Tibial nerve (tissue), 4 donors: Measurements from ENCODE around the gene RIMS4. TPM values are rescaled to one million over a fixed set of nuclear protein-coding genes. Genes with fewer than 3 reads are reported as not detected.

Experiments used
- DNase-seq, 2 donors: peaks; one replicate each; pipeline ENCODE4 v3.0.0-alpha.2; 2019; ENCODE audit warnings: low spot score in 2 of 2
- H3K27ac ChIP-seq, 4 donors: fragments of 200-600 bp; sonication (generic) in 3 of 4; one replicate each; pipeline ENCODE4 v1.5.1; 2017 to 2019; ENCODE audit warnings: mild to moderate bottlenecking in 1 of 4
- H3K27me3 ChIP-seq, 2 donors: fragments of 200-600 bp; sonication (generic) in 1 of 2; one replicate each; pipeline versions ENCODE4 v1.5.1 to v1.6.0; 2017 to 2019
- H3K36me3 ChIP-seq, 3 donors: fragments of 200-600 bp; sonication (generic); one replicate each; pipeline ENCODE4 v1.5.1; 2018 to 2019
- H3K4me1 ChIP-seq, 4 donors: fragments of 200-600 bp; sonication (generic) in 3 of 4; one replicate each; pipeline ENCODE4 v1.5.1; 2017 to 2019
- H3K4me3 ChIP-seq, 4 donors: fragments of 200-600 bp; sonication (generic) in 3 of 4; one replicate each; pipeline ENCODE4 v1.5.1; 2017 to 2019; ENCODE audit warnings: mild to moderate bottlenecking in 1 of 4, moderate library complexity in 1 of 4
- H3K9me3 ChIP-seq, 4 donors: fragments of 200-600 bp; sonication (generic) in 3 of 4; one replicate each; pipeline ENCODE4 v1.5.1; 2017 to 2019
- EP300 ChIP-seq, 2 donors: sonication (generic); formaldehyde crosslinking; IDR thresholded peaks; one replicate each; pipeline ENCODE4 v1.6.1; 2017; ENCODE audit warnings: antibody characterized with exemption in 2 of 2, mild to moderate bottlenecking in 1 of 2
- POLR2A ChIP-seq, 2 donors: fragments of 450-650 bp; IDR thresholded peaks; one replicate each; pipeline ENCODE4 v1.6.1; 2017; ENCODE audit warnings: antibody characterized with exemption in 2 of 2, mild to moderate bottlenecking in 2 of 2, moderate library complexity in 2 of 2
- WGBS, 2 donors: methylation state at CpG; one replicate each; pipeline ENCODE4 v1.1.5; 2018; 5-methylcytosine and 5-hydroxymethylcytosine counted together
- total RNA-seq, 4 donors: library from RNA; depleted of rRNA; stranded (reverse); fragments of >200 nt; gene quantifications; one replicate each; pipeline ENCODE4 v1.1.0, GENCODE V29; 2016
- TF ChIP-seq, protein P1 (sequence below), 5 experiments: fragments of 200-600 bp in 3 of 5; fragments of 450-650 bp in 2 of 5; sonication (generic) in 3 of 5; IDR thresholded peaks; one replicate each; pipeline ENCODE4 v1.5.1; 2016 to 2019; ENCODE audit warnings: antibody characterized with exemption in 5 of 5, mild to moderate bottlenecking in 3 of 5, moderate library complexity in 2 of 5

The RIMS4 gene
- total RNA-seq, 4 donors from 2014 or later = 0.21 to 4.7 (median 1.7) TPM

DNA sequence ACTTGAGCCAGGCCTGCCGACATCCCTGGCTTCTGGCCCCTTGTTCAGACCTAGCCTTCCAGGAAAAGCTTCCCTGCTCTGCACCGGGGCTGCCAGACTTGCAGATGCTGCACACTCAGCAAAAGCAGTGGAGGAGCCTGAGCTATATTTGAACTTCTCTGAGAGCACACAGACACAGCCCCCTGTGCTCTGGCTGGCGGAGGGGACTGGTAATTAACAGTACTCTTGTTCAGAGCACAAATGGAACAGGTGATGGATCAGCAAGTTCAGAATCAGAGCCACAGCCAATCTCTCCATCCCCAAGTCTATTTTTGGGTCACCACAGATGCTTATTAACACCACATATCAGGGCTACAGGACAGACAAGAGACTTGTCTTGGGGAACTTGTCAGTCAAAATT is 27.6 kb upstream of the RIMS4 start:
- TF ChIP-seq, protein P1, sequence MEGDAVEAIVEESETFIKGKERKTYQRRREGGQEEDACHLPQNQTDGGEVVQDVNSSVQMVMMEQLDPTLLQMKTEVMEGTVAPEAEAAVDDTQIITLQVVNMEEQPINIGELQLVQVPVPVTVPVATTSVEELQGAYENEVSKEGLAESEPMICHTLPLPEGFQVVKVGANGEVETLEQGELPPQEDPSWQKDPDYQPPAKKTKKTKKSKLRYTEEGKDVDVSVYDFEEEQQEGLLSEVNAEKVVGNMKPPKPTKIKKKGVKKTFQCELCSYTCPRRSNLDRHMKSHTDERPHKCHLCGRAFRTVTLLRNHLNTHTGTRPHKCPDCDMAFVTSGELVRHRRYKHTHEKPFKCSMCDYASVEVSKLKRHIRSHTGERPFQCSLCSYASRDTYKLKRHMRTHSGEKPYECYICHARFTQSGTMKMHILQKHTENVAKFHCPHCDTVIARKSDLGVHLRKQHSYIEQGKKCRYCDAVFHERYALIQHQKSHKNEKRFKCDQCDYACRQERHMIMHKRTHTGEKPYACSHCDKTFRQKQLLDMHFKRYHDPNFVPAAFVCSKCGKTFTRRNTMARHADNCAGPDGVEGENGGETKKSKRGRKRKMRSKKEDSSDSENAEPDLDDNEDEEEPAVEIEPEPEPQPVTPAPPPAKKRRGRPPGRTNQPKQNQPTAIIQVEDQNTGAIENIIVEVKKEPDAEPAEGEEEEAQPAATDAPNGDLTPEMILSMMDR (IDR thresholded peaks at IDR 0.05) = no peak
- TF ChIP-seq POLR2A (IDR thresholded peaks at IDR 0.05) (no peak), EP300 (IDR thresholded peaks at IDR 0.05) (no peak)
- 59 to 67% methylated on average over 3 of the region's 3 CpGs for WGBS, 2 donors
- no peak for DNase-seq
- Histone ChIP-seq H3K27ac (no peak overlapping the region), H3K36me3 (no peaks in the 10 kb centered on the region), H3K27me3 (no peaks in the 10 kb centered on the region), H3K4me1 (no peaks in the 10 kb centered on the region), H3K9me3 (peaks cover 0 to 17% (median 0%) of the 10 kb centered on the region in 4 donors), H3K4me3 (no peak overlapping the region)

DNA sequence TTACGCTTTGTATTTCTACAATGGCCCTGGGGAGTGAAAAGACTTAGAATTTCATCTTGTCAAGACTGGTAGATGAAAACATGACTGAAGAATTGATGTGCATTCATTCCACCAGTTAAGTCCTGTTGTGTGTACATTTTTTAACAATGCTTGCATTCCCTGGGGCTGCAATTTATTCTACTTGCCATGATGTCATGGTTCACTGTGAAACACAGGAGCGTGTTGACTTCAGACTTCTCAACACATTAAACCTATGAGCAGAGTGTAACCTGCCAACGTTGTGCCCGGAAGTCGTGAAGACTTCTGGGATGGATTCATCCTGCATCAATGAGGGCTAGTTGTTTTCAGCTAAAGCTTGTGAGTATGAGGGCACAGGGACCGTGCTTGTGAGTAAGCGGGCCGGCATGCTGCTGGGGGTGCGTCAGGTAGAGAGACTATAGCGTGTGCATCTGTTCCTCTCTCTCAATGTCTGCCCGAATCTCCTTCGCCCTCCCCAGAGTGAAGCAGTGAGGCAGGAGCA is 26.3 kb upstream of the RIMS4 start:
- Histone ChIP-seq H3K9me3 (peaks cover 0 to 18% (median 0%) of the 10 kb centered on the region in 4 donors), H3K27ac (no peak overlapping the region), H3K4me1 (no peaks in the 10 kb centered on the region), H3K4me3 (no peak overlapping the region), H3K36me3 (no peaks in the 10 kb centered on the region), H3K27me3 (no peaks in the 10 kb centered on the region)
- TF ChIP-seq, protein P1 (IDR thresholded peaks at IDR 0.05) = no peak
- TF ChIP-seq POLR2A (IDR thresholded peaks at IDR 0.05) = no peak
- no peak for TF ChIP-seq EP300 (IDR thresholded peaks at IDR 0.05)
- DNase-seq = no peak
- 86 to 87% methylated on average over 12 of the region's 12 CpGs for WGBS, 2 donors

- H3K4me3 ChIP-seq = no peak overlapping the region
- peaks cover 0 to 23% (median 0%) of the 10 kb centered on the region in 4 donors for H3K9me3 ChIP-seq
- no peaks in the 10 kb centered on the region for H3K27me3 ChIP-seq
- no peaks in the 10 kb centered on the region for H3K4me1 ChIP-seq
- H3K36me3 ChIP-seq = no peaks in the 10 kb centered on the region
- TF ChIP-seq POLR2A (IDR thresholded peaks at IDR 0.05) (no peak), EP300 (IDR thresholded peaks at IDR 0.05) (no peak)
- TF ChIP-seq, protein P1 (IDR thresholded peaks at IDR 0.05) = no peak
- H3K27ac ChIP-seq = no peak overlapping the region
- WGBS, 2 donors = 59 to 62% methylated on average over 7 of the region's 7 CpGs
- no peak for DNase-seq
These were observed 25.4 kb upstream of the RIMS4 start for GRCh38 chr20:44835661-44836221.

DNA sequence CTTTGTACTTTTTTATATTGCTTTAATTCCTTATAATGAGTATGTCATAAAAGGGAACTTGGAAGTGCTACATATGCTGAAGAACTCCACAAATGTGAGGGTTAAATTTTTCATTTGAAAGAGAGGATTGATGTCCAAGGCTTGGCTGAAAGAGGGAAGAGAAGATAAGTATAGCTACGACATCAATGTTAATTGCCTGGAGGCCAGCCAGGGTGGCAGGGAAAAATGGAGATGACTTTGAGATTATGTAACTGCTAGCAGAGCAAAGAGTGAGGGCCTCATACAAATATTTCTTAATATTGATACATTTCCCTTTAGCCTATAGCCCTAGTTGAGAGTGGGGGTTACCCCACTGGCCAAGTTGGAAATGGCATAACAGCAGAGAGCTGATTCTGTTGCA is 24.8 kb upstream of the RIMS4 start:
- Histone ChIP-seq H3K36me3 (no peaks in the 10 kb centered on the region), H3K27me3 (no peaks in the 10 kb centered on the region)
- 9 to 24% methylated on average over 1 of the region's 1 CpG for WGBS, 2 donors

DNA sequence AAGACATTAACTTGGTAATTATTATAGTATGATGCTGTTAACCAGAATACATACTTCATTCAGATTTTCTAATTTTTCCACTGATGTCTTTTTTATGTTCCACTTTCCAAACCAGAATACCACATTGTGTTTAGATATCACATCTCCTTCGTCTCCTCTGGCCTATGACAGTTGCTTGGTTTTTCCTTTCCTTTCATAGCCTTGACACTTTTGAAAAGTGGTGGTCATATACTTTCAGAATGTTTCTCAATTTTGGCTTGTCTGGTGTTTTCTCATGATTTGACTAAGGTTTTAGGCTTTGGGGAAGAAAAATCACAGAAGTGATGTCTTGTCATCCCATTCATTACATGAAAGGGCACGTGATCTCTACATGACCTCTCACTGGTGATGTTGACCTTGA is 24.3 kb upstream of the RIMS4 start:
- Histone ChIP-seq H3K4me3 (no peak overlapping the region), H3K27ac (no peak overlapping the region), H3K36me3 (no peaks in the 10 kb centered on the region), H3K9me3 (peaks cover 0 to 30% (median 0%) of the 10 kb centered on the region in 4 donors), H3K4me1 (no peaks in the 10 kb centered on the region), H3K27me3 (peaks cover 0 to 4% of the 10 kb centered on the region in 2 donors)
- WGBS, 2 donors = 48 to 58% methylated on average over 2 of the region's 2 CpGs
- TF ChIP-seq POLR2A (IDR thresholded peaks at IDR 0.05) (no peak), EP300 (IDR thresholded peaks at IDR 0.05) (no peak)
- TF ChIP-seq, protein P1 (IDR thresholded peaks at IDR 0.05) = no peak
- no peak for DNase-seq

More for the DNA sequence above, 24.8 kb upstream of the RIMS4 start:
- TF ChIP-seq, protein P1 (IDR thresholded peaks at IDR 0.05) = no peak
- no peak for TF ChIP-seq POLR2A (IDR thresholded peaks at IDR 0.05)
- TF ChIP-seq EP300 (IDR thresholded peaks at IDR 0.05) = no peak
- no peak overlapping the region for H3K27ac ChIP-seq
- no peak overlapping the region for H3K4me3 ChIP-seq
- H3K9me3 ChIP-seq = peaks cover 0 to 27% (median 0%) of the 10 kb centered on the region in 4 donors
- DNase-seq = no peak
- H3K4me1 ChIP-seq = no peaks in the 10 kb centered on the region
